SK-N-MC (cell line): Measurements from ENCODE around the gene CAST.

Experiments
- EZH2 ChIP-seq: fragments of 200-600 bp; sonication (generic); IDR thresholded peaks from one replicate; pipeline ENCODE4 v1.6.1; 2017; ENCODE audit warnings: antibody characterized with exemption
- POLR2AphosphoS5 ChIP-seq: IDR thresholded peaks from 2 replicates; pipeline ENCODE4 v1.6.1; 2012; ENCODE audit warnings: mild to moderate bottlenecking, low read depth, low read length, borderline replicate concordance

DNA sequence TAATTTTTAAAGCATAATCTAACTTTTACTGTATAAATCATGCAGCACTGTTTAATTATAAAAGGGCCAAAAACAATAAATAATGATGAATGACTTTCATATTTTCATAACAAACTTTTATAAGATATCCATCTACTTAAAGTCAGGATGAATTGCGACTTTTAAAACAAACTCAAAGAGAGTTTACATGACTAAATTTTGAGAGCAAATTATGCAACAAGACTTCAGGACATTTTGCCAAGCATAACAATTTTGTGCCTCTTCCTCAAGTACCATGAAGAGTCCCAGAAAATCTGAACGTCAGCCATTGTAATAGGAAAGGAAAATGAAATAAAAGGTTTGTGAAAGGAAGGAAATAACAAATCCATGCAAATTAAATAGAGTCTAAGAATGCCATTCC lies 121.2 kb downstream of the CAST start:
- no peak for TF ChIP-seq POLR2AphosphoS5
- TF ChIP-seq EZH2: no peak
